NCI-H2171 treated with DMSO at 0.1 percent for 48 hours (cell line): Measurements from ENCODE around the gene SLC25A24.
A peak's percentile ranks its signal among the peaks of the same experiment; 100 is the strongest.
"Not testable (repeated sequence)": the region's sequence is repeated elsewhere in the genome, so short reads cannot be mapped to it uniquely, and the experiment has no call there.

Source experiments
- DNase-seq: peaks from one replicate; lab custom pipeline; 2025; lab: John Stamatoyannopoulos, UW

The SLC25A24 gene

DNA sequence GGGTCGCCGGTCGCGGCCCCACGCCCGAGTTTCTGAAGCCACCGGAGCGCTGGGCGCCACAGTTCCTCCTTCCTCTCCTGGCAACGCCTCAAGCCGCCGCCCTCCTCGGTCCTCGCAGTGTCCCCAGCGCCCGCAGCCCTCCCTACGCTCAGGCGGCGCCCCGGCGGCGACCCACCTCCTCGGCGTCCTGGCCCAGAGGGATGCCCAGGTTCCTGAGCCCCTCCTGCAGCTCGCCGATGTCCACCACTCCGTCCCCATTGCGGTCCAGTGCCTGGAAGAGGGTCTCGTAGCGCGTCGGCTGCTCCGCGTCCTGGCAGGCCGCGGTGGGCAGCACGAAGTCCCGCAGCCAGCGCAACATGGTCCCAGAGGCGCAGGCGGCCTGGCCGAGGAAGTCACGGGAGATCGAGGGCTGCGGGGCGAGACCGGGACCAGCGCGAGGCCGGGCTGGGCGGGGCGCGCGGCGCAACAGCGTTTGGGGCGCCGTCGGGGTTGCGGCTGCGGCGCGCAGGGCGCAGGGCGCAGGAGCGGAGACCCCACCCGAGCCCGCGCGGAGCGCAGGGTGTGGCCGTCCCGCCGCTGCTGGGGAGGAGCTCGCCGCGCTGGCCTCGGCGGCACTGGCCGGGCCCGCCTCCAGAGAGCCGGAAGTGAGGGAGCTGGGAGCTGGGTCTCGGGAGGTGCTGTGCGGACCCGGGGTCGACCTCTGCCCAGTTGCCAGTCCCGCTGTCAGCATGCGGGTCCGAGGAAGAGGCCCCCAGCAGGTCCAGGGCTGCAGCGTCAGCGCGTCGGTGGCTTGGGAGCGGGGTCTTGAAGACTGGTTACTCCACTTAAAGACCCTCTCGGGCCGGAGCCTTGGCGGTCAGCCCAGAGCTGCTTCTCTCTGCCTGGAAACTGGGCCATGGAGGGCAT is at the start of gene SLC25A24:
Gene SLC25A24 (minus strand): TSS at position 563 of the 906 bp plus-strand sequence. CDS start 205 bp downstream, at position 358.
- DNase-seq, result peak; percentile 65

DNA sequence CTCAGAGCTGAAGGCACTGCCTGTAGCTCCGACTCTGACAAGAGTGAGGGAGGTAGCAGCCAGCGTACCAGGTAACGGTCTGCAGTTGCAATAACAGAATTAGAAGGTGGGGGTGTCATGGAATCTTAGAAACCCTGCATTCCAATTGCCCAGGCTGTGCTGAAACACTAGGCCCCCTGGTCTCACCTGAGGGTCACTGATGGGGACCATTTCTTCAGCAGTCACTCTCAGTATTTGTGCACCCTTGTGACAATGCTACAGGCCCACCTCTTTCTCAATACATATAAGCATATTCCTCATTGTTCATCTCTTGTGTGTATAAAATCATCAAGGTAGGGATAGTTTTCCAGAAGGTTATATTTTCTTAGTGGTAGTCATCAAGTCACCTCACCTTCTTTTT is 43.8 kb upstream of the SLC25A24 start, which contains the start of gene NBPF4:
Gene NBPF4 (minus strand): TSS at position 101 of the 400 bp plus-strand sequence. CDS start 315 bp downstream, outside the sequence.
- DNase-seq, result not testable (repeated sequence)

DNA sequence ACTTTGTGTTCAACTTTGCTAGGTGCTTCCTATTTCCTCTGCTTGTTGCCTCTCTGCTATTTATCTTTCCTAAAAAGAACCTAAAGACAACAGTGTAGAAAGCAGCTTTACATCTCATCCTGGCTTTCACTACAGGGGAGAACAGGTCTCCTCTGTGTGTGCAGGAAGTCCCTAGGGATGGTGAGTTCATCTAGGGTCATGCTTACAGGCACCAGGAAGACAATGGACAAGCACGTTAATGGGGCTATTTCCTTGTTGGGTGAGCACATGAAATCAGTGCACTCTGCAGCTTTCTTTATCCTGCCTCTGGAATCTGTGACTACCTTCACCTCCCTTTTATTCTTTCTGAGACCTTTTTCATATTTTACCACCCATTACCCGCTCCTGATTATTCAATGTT is 39.3 kb upstream of the SLC25A24 start:
- DNase-seq, result not testable (repeated sequence)

DNA sequence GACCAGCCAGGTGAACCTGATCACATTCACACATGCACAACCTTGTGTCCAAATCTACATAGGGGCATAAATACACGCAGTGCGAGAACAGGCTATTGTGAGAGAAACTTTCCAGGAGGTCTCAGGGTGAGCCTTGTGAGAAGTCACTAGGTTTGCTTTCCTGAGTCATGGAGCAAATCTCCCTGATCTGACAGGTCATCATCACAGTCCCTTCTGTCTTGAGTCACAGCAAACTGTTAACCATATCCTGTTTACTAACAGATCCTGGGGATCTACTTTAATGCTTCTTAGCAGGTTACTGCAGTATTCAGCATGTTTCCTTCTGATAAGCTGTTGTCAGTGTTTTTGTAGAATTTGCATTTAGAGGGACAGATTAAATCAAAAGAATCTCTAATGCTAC is 35.2 kb upstream of the SLC25A24 start:
- not testable (repeated sequence) for DNase-seq

DNA sequence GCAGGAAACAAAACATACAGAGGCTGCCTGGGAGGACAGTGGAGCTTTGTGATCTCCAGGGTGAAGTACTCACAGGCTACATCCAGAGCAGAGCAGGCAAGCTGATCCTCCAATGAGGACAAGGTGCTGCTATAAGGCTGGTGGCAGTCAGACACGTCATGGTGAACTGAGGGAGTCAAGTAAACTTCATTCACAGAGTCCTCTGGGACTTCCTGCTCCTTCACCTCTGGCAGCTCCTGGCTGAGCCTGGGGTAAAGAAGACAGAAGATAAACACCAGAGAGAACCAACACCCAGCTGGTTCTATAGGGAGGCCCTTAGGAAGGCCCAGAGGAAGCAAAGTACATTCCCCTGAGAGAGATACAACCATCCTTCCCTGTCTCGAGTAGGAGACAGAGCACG is 32.0 kb upstream of the SLC25A24 start:
- DNase-seq, result not testable (repeated sequence)

DNA sequence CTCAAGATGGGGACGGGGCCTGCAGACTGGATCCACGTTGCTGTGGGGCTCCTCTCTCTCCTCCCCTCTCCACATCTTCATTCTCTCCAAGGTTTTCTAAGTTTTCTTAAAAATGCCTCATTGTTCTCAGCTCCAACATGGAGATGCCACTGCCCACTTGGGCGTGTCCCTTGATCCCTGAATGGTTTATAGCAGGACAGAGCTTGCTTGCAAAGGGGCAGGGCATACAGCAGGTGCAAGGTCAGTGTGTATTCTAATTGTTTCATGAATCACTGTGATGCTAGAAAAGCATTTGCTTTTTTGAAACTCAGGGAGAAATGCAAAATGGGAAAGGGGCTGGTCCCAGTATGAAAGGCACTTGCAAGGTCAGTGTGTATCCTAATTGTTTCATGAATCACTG is 29.8 kb upstream of the SLC25A24 start:
- not testable (repeated sequence) for DNase-seq

DNA sequence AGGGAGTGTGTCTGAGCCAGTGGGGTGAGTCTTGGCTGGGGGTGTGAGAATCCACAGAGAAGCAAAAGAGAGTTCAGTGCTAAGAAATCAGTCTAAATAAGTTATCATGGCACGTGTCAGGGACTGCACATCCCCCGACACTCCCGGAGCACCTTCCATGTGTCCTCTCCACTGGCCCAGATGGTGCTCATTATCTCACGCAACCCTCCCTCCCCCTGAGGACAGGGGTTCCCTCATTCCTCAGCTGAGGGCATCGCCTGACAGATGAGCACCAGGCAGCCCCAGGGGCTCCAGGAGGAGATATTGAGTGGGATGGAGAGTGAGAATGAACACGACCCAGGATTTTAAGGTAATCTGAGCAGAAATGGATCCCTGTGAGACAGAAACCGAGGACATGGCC is 27.6 kb upstream of the SLC25A24 start:
- DNase-seq, result not testable (repeated sequence)

DNA sequence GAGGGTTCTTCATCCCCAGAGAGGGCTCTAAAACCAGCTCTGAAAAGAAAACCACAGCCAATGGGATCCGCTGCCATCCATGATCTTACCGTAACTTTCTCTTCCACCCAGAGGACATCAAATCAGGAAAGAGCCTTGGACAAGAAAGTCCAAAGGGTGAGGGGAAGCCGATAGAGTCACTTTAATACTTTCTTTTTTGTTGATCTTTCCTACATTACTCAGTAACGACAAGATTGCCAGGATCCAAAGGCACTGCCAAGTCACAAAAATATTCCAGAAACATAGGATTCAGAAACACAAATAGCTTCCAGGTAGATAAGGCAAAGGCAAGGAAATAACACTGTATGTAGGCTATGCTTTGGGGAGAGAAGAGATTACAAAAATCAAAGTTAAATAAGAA is 26.7 kb upstream of the SLC25A24 start:
- DNase-seq, result not testable (repeated sequence)

DNA sequence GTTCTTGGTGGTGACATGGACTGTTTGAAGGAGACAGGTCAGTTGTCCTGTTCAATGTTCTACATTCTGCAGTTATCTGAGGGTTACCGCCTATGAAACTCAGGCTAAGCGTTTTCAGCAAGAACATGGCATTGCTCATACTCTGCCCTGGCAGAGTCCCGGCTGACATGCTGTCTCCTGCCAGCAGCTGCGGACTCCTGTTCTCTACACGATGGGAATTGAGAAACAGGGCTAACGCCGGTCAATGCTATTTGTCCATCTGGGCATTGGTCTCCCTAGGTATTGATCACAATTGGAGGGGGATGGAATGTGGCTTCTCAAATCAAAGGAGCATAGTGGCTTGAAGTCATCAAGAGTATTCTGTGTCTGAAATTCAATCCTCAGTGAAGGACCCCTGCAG is 23.1 kb upstream of the SLC25A24 start:
- not testable (repeated sequence) for DNase-seq

DNA sequence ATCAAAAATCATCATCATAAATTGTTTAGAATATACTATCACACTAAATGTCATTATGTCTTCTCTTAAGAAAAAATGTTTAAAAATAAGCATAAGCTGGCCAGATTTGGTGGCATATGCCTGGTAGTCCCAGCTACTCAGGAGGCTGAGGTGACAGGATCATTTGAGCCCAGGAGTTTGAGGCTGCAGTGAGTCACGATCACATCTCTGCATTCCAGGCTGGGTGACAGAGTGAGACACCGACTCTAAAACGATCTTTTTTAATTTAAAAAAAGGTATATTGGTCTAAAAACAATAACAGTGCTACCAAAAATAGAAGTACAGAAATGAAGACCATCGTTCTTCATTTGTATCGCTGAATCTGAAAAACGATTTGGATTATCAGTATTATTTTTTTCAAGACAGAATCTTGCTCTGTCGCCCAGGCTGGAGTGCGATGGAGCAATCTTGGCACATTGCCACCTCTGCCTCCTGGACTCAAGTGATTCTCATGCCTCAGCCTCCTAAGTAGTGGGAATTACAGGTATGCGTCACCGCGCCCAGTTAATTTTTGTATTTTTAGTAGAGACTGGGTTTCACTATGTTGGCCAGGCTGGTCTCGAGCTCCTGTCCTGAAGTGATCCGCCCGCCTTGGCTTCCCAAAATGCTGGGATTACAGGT is 17.5 kb upstream of the SLC25A24 start:
- not testable (repeated sequence) for DNase-seq

DNA sequence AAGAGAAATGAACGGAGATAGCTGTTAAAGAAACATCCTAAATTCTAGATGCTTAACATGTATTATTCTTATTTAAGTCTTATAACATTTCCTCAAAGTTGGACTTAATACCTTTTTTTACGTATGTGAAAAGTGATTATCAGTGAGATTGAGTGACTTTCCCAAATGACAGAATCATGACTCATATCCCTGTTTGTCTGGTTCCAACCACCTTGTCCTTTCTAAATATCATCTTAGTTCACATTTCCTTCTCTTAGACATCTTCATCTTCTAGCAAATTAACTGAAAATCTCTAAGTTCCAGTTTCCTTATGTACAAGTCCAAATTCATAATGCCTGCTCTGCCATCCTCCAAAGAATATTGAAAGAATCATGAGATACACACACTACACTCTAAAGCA is 16.9 kb upstream of the SLC25A24 start:
- DNase-seq, result not testable (repeated sequence)

DNA sequence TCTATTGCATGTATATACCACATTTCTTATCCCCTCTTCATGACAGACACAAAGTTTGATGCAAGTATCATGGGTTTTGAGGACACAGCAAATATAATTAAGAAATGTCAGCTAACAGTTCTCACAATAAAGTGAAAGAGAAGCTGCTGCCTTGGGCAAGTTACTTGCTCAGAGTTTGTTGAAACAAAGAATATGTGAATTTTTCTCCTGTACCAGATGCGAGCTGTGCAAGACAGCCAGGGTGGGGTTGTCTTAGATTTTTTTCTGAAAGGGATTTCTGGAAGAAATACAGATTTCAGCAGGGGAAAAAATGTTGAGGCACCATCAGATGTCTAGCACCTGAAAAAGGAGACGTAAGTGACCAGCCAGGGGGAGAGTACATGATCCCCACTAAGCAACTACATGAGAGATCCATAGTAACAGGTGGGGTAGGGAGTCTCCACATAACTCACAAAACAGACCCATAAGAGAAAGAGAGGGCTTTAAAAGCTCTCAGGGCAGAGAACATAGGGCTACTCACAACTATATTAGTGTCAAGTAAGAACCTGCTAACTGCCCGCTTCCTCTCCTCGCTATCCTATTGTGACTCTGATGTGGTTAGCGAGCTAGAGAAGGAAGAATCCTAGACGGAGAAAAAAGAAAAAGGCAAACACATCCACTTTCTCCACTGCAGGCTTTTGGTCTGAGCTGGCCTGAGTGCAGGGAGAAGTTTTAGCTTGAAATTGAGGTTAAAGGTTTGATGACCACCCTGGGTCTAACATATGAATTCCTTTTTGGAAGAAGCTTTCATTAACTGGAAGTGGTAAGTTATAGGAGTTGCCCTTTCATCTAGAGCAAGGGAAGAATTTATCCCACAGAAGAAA is 16.1 kb upstream of the SLC25A24 start:
- not testable (repeated sequence) for DNase-seq

DNA sequence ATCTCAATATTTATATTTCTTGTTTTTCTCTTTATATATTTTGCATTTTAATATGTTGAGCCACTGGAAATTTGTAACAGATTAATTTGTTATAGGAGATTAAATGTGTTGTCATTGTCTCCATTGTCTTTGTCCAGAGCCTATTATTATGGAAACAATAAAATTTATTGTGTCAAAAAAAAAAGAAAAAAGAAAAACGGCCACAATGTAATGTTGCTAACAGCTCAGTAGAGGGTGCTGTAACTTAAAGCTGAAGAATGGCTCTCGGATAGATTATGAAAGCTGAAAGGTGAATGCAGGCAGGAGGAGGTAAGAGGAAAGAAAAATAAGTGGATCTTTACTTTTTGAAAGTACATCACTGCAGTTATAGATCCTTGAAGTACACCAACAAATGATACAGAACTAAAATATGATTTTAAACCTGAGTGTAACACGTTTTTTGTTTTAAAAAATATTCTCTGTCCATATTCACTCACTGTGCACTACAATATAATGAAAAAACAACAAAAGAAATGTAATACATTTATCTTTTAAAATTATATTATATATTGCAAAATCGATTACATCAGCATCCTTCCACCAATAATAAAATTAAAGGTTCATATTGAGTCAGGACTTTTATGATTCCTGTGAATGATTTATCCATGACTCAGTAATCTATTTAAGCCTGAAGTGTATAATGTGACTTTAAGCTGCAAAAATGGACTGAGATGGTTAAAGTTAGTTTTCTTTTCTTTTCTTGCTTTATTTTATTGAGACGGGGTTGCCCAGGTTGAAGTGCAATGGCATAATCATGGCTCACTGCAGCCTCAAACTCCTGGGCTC is 14.7 kb upstream of the SLC25A24 start:
- DNase-seq, result peak; percentile 47

DNA sequence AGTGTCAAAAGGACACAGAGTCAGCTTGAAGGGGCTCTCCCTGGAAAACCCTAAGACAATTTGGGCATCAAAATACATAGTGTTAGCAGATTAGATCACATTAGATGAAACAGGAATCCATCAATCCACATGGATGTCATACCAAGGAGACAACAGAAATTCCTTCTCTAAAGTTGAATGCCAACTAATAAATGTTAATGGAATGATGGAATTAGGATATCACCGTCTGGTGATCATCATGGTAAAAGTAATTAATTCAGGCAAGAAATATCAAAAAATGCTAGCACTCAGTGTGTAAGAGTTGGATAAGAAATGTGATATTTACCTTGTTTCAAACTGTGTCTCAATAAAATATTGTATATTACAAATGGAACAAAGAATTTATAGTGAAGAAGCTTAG is 10.9 kb upstream of the SLC25A24 start:
- no peak for DNase-seq

DNA sequence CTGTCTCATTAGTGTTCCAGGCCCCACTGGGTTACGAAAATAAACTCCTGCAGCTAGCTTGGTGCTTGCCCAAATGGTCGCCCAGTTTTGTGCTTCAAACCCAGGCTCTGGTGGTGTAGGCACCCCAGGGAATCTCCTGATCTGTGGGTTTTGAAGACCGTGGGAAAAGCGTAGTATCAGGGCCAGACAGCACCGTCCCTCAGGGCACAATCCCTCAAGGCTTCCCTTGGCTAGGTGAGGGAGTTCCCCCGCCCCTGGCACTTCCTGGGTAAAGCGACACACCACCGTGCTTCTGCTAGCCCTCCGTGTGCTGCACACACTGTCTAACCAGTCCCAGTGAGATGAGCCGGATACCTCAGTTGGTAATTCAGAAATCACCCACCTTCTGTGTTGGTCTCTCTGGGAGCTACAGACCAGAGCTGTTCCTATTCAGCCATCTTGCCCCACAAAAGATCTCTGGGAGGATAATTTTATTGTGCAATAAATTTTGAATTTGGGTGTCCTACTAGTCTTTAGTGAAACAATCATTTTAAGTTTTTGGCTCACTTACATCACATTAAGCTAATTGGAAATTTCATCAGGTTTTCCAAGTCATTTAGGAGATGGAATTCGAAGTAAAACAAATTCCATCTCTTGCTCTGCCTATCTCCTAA is 9.4 kb upstream of the SLC25A24 start:
- DNase-seq, result no peak

DNA sequence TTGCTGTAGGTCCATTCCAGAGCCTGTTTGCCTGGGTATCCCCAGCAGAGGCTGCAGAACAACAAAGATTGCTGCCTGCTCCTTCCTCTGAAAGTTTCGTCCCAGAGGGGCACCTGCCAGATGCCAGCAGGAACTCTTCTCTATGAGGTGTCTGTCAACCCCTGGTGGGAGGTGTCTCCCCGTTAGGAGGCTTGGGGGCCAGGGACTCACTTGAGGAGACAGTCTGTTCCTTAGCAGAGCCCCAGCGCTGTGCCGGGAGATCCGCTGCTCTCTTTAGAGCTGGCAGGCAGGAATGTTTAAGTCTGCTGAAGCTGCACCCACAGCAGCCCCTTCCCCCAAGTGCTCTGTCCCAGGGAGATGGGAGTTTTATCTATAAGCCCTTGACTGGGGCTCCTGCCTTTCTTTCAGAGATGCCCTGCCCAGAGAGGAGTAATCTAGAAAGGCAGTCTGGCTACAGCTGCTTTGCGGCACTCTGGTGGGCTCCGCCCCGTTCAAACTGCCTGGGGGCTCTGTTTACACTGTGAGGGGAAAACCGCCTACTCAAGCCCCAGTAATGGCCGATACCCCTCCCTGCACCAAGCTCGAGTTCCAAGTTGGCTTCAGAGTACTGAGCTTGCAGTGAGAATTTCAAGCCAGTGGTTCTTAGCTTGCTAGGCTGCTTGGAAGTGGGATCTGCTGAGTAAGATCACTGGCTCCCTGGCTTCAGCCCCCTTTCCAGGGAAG is 8.7 kb upstream of the SLC25A24 start:
- DNase-seq, result no peak

DNA sequence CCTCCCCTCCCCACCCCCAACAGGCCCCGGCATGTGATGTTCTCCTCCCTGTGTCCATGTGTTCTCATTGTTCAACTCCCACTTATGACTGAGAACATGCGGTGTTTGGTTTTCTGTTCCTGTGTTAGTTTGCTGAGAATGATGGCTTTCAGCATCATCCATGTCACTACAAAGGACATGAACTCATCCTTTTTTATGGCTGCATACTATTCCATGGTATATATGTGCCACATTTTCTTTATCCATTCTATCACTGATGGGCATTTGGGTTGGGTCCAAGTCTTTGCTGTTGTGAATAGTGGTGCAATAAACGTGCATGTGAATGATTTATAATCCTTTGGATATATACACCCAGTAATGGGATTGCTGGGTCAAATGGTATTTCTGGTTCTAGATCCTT is 3.4 kb upstream of the SLC25A24 start:
- not testable (repeated sequence) for DNase-seq

DNA sequence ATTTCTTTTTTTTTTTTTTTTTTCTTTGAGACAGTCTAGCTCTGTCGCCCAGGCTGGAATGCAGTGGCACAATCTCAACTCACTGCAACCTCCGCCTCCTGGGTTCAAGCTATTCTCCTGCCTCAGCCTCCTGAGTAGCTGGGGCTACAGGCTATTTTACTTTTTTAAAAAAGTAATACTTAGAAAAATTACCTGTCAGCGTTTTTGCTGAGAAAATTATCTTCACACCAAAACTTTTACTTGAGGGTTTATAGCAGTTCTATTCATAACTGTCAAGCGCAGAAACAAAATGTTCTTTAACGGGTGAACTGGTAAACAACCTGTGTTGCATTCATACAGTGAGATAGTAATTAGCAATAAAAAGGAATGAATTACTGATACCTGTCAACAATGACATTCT is 1.5 kb upstream of the SLC25A24 start:
- no peak for DNase-seq

DNA sequence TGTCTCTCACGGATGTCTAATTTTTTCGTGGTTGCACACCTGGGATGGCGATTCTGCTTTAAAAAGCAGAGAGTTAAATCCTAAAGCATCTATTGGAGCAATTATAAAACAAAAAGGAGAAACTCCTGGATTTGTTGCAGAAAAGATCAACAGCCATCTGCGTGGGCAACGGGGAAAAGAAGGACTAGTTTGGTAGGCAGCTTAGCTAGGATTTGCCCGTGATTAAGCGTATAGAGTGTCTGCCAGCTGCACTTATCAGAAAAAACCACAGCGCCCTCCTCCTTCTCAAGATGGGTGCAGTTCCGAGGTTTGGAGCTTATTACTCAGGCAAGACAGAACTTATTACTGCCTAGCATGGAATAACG is 526 bp upstream of the SLC25A24 start:
- DNase-seq, result peak; percentile 74

DNA sequence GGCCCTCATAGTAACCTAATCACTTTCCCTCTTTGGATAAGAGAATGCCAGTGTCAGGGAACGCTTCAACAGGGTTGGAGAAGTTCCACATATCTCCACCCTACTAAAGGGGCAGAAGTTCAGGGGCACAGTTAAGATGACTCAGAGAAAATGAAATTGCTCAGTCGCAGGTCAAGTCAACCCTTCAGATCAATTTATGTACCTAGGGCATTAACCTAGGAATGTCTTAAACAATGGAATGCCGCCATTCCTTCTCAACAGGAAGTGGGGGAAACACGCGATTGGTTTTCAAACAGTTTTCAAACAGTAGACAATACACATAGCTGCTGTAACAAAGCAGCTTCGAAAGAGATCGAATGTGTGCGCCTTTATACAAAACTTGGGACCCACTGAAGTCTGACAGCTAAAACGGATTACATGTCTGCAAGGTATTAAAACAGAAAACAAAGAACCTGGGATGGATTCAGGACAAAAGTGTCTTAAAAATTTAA is 897 bp downstream of the SLC25A24 start:
- DNase-seq, result peak; percentile 30
